Measurements from ENCODE around the gene BTLA. TPM values are rescaled to one million over a fixed set of nuclear protein-coding genes. Genes with fewer than 3 reads are reported as not detected.

The BTLA gene
- polyA plus RNA-seq, 1 donor from 2014 or later, result not detected

- Histone ChIP-seq H4K20me1 (ENCODE audit: insufficient read depth) (no peaks in the 10 kb centered on the region), H3K36me3 (ENCODE audit: insufficient read depth, low read length) (no peaks in the 10 kb centered on the region), H2AFZ (ENCODE audit: low read depth, low read length) (no peak overlapping the region), H3K9me3 (ENCODE audit: low read length) (no peaks in the 10 kb centered on the region), H3F3A (ENCODE audit: insufficient read depth, low read length, poor library complexity, severe bottlenecking) (no peaks in the 10 kb centered on the region), H3K4me3 (ENCODE audit: low read length) (no peak overlapping the region), H3K79me2 (replicated peaks; ENCODE audit: insufficient read depth, low read length) (no peaks in the 10 kb centered on the region), H3K4me2 (ENCODE audit: low read length) (no peak overlapping the region), H3K27me3 (ENCODE audit: insufficient read depth, low read depth, low read length) (no peaks in the 10 kb centered on the region), H3K27ac (ENCODE audit: low read length) (no peak overlapping the region), H3K9me2 (ENCODE audit: insufficient read depth, low read length) (no peaks in the 10 kb centered on the region), H3K9ac (ENCODE audit: low read length) (no peak overlapping the region)
- TF ChIP-seq TAF1 (IDR thresholded peaks at IDR 0.05; ENCODE audit: low read depth) (no peak), POLR2AphosphoS5 (IDR thresholded peaks at IDR 0.05) (no peak), MXI1 (conservative IDR thresholded peaks at IDR 0.05; ENCODE audit: poor library complexity, severe bottlenecking) (no peak), EP300 (conservative IDR thresholded peaks at IDR 0.05; ENCODE audit: poor library complexity, severe bottlenecking) (no peak), CTCF (IDR thresholded peaks at IDR 0.05; ENCODE audit: poor library complexity, severe bottlenecking) (no peak), EZH2 (IDR thresholded peaks at IDR 0.05; ENCODE audit: borderline replicate concordance, insufficient read depth, low read length, poor library complexity, severe bottlenecking) (no peak)
Observed at GRCh38 chr3:112460519-112461195, 38.6 kb downstream of the BTLA start.

- H3K9me3 ChIP-seq (ENCODE audit: low read length), result no peaks in the 10 kb centered on the region
- no peaks in the 10 kb centered on the region for H3K27me3 ChIP-seq (ENCODE audit: insufficient read depth, low read depth, low read length)
- H3K4me3 ChIP-seq (ENCODE audit: low read length), result no peak overlapping the region
- H3K4me2 ChIP-seq (ENCODE audit: low read length), result no peak overlapping the region
- no peaks in the 10 kb centered on the region for H4K20me1 ChIP-seq (ENCODE audit: insufficient read depth)
- H3K27ac ChIP-seq (ENCODE audit: low read length), result no peak overlapping the region
- H3K36me3 ChIP-seq (ENCODE audit: insufficient read depth, low read length), result no peaks in the 10 kb centered on the region
- H3F3A ChIP-seq (ENCODE audit: insufficient read depth, low read length, poor library complexity, severe bottlenecking), result no peaks in the 10 kb centered on the region
- no peak overlapping the region for H2AFZ ChIP-seq (ENCODE audit: low read depth, low read length)
- no peak overlapping the region for H3K9ac ChIP-seq (ENCODE audit: low read length)
- no peak for TF ChIP-seq SMC3 (conservative IDR thresholded peaks at IDR 0.05; ENCODE audit: poor library complexity)
- TF ChIP-seq CTCF (IDR thresholded peaks at IDR 0.05; ENCODE audit: poor library complexity, severe bottlenecking), result no peak
- no peak for TF ChIP-seq REST (IDR thresholded peaks at IDR 0.05; ENCODE audit: borderline replicate concordance)
- no peak for TF ChIP-seq EP300 (conservative IDR thresholded peaks at IDR 0.05; ENCODE audit: poor library complexity, severe bottlenecking)
- no peak for TF ChIP-seq TAF1 (IDR thresholded peaks at IDR 0.05; ENCODE audit: low read depth)
- no peak for TF ChIP-seq MXI1 (conservative IDR thresholded peaks at IDR 0.05; ENCODE audit: poor library complexity, severe bottlenecking)
- no peak for TF ChIP-seq EZH2 (IDR thresholded peaks at IDR 0.05; ENCODE audit: borderline replicate concordance, insufficient read depth, low read length, poor library complexity, severe bottlenecking)
- no peak for TF ChIP-seq POLR2AphosphoS5 (IDR thresholded peaks at IDR 0.05)
- no peak for TF ChIP-seq RAD21 (conservative IDR thresholded peaks at IDR 0.05)
- no peaks in the 10 kb centered on the region for H3K9me2 ChIP-seq (ENCODE audit: insufficient read depth, low read length)
- H3K79me2 ChIP-seq (replicated peaks; ENCODE audit: insufficient read depth, low read length), result no peaks in the 10 kb centered on the region
Observed at GRCh38 chr3:112459750-112460149, 39.5 kb downstream of the BTLA start.

Data from neural cell (in vitro differentiated cells).